Neutrophil (primary cell): ENCODE measurements around the gene TMEM101.
"Not testable (repeated sequence)": the region's sequence is repeated elsewhere in the genome, so short reads cannot be mapped to it uniquely, and the experiment has no call there.

Experiments used
- H3K27ac ChIP-seq: fragments of 200-600 bp; sonication (generic); 2 replicates; pipeline ENCODE4 v1.5.1; 2016; ENCODE audit warnings: mild to moderate bottlenecking, moderate library complexity
- H3K27me3 ChIP-seq: fragments of 200-600 bp; sonication (generic); 2 replicates; pipeline ENCODE4 v1.6.0; 2016; ENCODE audit warnings: mild to moderate bottlenecking
- H3K36me3 ChIP-seq: fragments of 200-600 bp; sonication (generic); 2 replicates; pipeline ENCODE4 v1.5.1; 2017
- H3K4me1 ChIP-seq, 2 experiments: fragments of 200-600 bp in 1 of 2; sonication (generic) in 1 of 2; 1 replicate in 1 of 2; 2 replicates in 1 of 2; pipeline versions ENCODE4 v1.5.1 to v1.6.1; 2013 to 2016; ENCODE audit warnings: low read depth in 1 of 2, low read length in 1 of 2, mild to moderate bottlenecking in 1 of 2, moderate library complexity in 1 of 2; ENCODE audit not compliant: control insufficient read depth in 1 of 2, insufficient read depth in 1 of 2
- H3K4me3 ChIP-seq, 2 experiments: fragments of 200-600 bp in 1 of 2; sonication (generic) in 1 of 2; 1 replicate in 1 of 2; 2 replicates in 1 of 2; pipeline ENCODE4 v1.5.1; 2013 to 2016; ENCODE audit warnings: low read depth in 1 of 2, low read length in 1 of 2, mild to moderate bottlenecking in 1 of 2, moderate library complexity in 1 of 2
- H3K9me3 ChIP-seq: fragments of 200-600 bp; sonication (generic); 2 replicates; pipeline ENCODE4 v1.5.1; 2016
- TF ChIP-seq, protein P1 (sequence below): fragments of 200-600 bp; sonication (generic); IDR thresholded peaks from 2 replicates; pipeline ENCODE4 v1.5.1; 2016; ENCODE audit warnings: antibody characterized with exemption

TMEM101 gene

DNA sequence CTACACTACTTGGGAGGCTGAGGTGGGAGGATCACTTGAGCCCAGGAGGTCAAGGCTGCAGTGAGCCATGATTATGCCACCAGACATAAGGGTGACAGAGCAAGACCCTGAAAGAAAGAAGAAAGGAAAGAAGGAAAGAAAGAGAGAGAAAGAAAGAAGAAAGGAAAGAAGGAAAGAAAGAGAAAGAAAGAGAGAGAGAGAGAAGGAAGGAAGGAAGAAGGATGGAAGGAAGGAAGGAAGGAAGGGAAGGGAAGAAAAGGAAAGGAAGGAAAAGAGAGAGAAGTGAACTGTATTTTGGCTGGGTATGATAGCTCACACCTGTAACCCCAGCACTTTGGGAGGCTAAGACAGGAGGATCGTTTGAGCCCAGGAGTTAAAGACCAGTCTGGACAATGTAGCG is 36.7 kb downstream of the TMEM101 start:
- no peaks in the 10 kb centered on the region for H3K4me1 ChIP-seq

GRCh38 chr17:43976963-43977837 is 37.6 kb downstream of the TMEM101 start:
- H3K4me3 ChIP-seq: no peak overlapping the region
- no peaks in the 10 kb centered on the region for H3K36me3 ChIP-seq
- H3K27me3 ChIP-seq: peaks cover 70% of the 10 kb centered on the region
- no peaks in the 10 kb centered on the region for H3K4me1 ChIP-seq
- H3K27ac ChIP-seq: no peak overlapping the region
- H3K9me3 ChIP-seq: no peaks in the 10 kb centered on the region
- TF ChIP-seq, protein P1, sequence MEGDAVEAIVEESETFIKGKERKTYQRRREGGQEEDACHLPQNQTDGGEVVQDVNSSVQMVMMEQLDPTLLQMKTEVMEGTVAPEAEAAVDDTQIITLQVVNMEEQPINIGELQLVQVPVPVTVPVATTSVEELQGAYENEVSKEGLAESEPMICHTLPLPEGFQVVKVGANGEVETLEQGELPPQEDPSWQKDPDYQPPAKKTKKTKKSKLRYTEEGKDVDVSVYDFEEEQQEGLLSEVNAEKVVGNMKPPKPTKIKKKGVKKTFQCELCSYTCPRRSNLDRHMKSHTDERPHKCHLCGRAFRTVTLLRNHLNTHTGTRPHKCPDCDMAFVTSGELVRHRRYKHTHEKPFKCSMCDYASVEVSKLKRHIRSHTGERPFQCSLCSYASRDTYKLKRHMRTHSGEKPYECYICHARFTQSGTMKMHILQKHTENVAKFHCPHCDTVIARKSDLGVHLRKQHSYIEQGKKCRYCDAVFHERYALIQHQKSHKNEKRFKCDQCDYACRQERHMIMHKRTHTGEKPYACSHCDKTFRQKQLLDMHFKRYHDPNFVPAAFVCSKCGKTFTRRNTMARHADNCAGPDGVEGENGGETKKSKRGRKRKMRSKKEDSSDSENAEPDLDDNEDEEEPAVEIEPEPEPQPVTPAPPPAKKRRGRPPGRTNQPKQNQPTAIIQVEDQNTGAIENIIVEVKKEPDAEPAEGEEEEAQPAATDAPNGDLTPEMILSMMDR: no peak

More for the DNA sequence above, 36.7 kb downstream of the TMEM101 start:
- Histone ChIP-seq H3K4me3 (no peak overlapping the region), H3K27me3 (peaks cover 75% of the 10 kb centered on the region), H3K9me3 (no peaks in the 10 kb centered on the region), H3K36me3 (no peaks in the 10 kb centered on the region), H3K27ac (no peak overlapping the region)
- TF ChIP-seq, protein P1: no peak

DNA sequence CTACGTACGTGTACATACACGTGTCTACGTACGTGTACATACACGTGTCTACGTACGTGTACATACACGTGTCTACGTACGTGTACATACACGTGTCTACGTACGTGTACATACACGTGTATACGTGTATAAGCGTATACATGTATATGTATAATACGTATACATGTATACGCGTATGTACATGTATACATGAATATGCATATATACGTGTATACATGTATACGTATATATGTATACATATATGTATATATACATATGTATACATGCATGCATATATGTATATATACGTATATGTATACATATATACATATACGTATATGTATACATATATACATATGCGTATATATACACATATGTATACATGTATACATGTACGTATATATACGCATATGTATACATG is 38.9 kb downstream of the TMEM101 start:
- Histone ChIP-seq H3K27me3 (peaks cover 57% of the 10 kb centered on the region), H3K27ac (no peak overlapping the region), H3K36me3 (no peaks in the 10 kb centered on the region), H3K9me3 (no peaks in the 10 kb centered on the region), H3K4me3 (no peak overlapping the region), H3K4me1 (no peaks in the 10 kb centered on the region)
- TF ChIP-seq, protein P1: no peak

GRCh38 chr17:43974382-43975266 is 40.1 kb downstream of the TMEM101 start:
- no peak overlapping the region for H3K27ac ChIP-seq

DNA sequence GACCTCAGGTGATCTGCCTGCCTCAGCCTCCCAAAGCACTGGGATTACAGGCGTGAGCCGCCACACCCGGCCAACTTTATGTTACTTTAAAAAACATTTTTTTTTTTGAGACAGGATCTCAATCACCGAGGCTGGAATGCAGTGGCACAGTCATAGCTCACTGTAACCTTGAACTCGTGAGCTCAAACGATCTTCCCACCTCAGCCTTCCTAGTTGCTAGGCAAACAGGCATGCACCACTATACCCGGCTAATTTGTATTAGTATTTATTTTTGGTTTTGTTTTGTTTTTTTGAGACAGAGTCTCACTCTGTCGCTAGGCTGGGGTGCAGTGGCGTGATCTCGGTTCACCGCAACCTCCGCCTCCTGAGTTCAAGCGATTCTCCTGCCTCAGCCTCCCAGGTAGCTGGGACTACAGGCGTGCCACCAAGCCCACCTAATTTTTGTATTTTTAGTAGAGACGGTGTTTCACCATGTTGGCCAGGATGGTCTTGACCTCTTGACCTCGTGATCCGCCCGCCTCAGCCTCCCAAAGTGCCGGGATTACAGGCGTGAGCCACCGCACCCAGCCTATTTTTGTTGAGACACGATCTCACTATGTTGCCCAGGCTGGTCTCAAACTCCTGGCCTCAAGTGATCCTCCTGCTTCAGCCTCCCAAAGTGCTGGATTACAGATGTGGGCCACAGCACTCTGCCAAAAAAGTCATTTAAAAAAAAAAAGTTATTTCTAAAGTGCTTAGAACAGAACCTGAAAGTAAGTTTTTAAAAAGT is 42.1 kb downstream of the TMEM101 start:
- H3K27me3 ChIP-seq: peaks cover 34% of the 10 kb centered on the region
- H3K4me3 ChIP-seq, H3K9me3 ChIP-seq, H3K36me3 ChIP-seq, H3K4me1 ChIP-seq, H3K27ac ChIP-seq: not testable (repeated sequence)

More at GRCh38 chr17:43974382-43975266, 40.1 kb downstream of the TMEM101 start:
- TF ChIP-seq, protein P1: no peak
- Histone ChIP-seq H3K9me3 (no peaks in the 10 kb centered on the region), H3K27me3 (peaks cover 46% of the 10 kb centered on the region), H3K4me3 (no peak overlapping the region), H3K36me3 (no peaks in the 10 kb centered on the region), H3K4me1 (no peaks in the 10 kb centered on the region)

GRCh38 chr17:43971436-43971835 is 43.3 kb downstream of the TMEM101 start:
- H3K4me1 ChIP-seq, H3K36me3 ChIP-seq, H3K4me3 ChIP-seq, H3K9me3 ChIP-seq, H3K27ac ChIP-seq: not testable (repeated sequence)
- peaks cover 27% of the 10 kb centered on the region for H3K27me3 ChIP-seq
